WTC11 (cell line): ENCODE data around the gene PSKH1. TPM values are rescaled to one million over a fixed set of nuclear protein-coding genes. Genes with fewer than 3 reads are reported as not detected.

Experiments used
- AR ChIP-seq: fragments of 250-450 bp; sonication (Bioruptor Pico); IDR thresholded peaks from 2 replicates; pipeline ENCODE4 v1.9.0; 2021; ENCODE audit warnings: mild to moderate bottlenecking
- ATF1 ChIP-seq: sonication (generic); formaldehyde crosslinking; IDR thresholded peaks from 2 replicates; pipeline ENCODE4 v1.8.1; 2023; ENCODE audit warnings: mild to moderate bottlenecking, moderate library complexity, missing genetic modification reagents
- E2F1 ChIP-seq: sonication (generic); formaldehyde crosslinking; IDR thresholded peaks from 2 replicates; pipeline ENCODE4 v1.8.0; 2022; ENCODE audit warnings: mild to moderate bottlenecking, missing genetic modification reagents
- EMX1 ChIP-seq: fragments of 250-450 bp; sonication (Bioruptor Pico); IDR thresholded peaks from 2 replicates; pipeline ENCODE4 v1.8.0; 2021; ENCODE audit warnings: mild to moderate bottlenecking
- ETV6 ChIP-seq: sonication (generic); formaldehyde crosslinking; IDR thresholded peaks from 2 replicates; pipeline ENCODE4 v1.8.1; 2022; ENCODE audit warnings: mild to moderate bottlenecking, missing genetic modification reagents
- FOXP1 ChIP-seq: sonication (generic); formaldehyde crosslinking; IDR thresholded peaks from 2 replicates; pipeline ENCODE4 v1.8.0; 2022; ENCODE audit warnings: missing genetic modification reagents, mild to moderate bottlenecking, moderate library complexity, borderline replicate concordance
- GRHL2 ChIP-seq: fragments of 250-450 bp; sonication (Bioruptor Pico); IDR thresholded peaks from 2 replicates; pipeline ENCODE4 v1.8.0; 2022; ENCODE audit warnings: mild to moderate bottlenecking, moderate library complexity; ENCODE audit not compliant: insufficient replicate concordance, severe bottlenecking
- JAZF1 ChIP-seq: fragments of 250-450 bp; sonication (Bioruptor Pico); IDR thresholded peaks from 2 replicates; pipeline ENCODE4 v1.9.0; 2021; ENCODE audit warnings: moderate library complexity, mild to moderate bottlenecking, inconsistent platforms
- NR3C1 ChIP-seq: sonication (generic); formaldehyde crosslinking; conservative IDR thresholded peaks from 2 replicates; pipeline ENCODE4 v1.8.1; 2023; ENCODE audit warnings: low read depth, mild to moderate bottlenecking, missing genetic modification reagents
- SMAD3 ChIP-seq: sonication (generic); formaldehyde crosslinking; IDR thresholded peaks from 2 replicates; pipeline ENCODE4 v1.8.0; 2022; ENCODE audit warnings: missing genetic modification reagents, mild to moderate bottlenecking, borderline replicate concordance
- SP1 ChIP-seq: sonication (generic); formaldehyde crosslinking; conservative IDR thresholded peaks from 2 replicates; pipeline ENCODE4 v1.8.1; 2022; ENCODE audit warnings: missing genetic modification reagents
- TEAD1 ChIP-seq: sonication (generic); formaldehyde crosslinking; IDR thresholded peaks from 2 replicates; pipeline ENCODE4 v1.8.0; 2022; ENCODE audit warnings: mild to moderate bottlenecking, missing genetic modification reagents
- TP53 ChIP-seq: sonication (generic); formaldehyde crosslinking; IDR thresholded peaks from 2 replicates; pipeline ENCODE4 v1.8.1; 2023; ENCODE audit warnings: mild to moderate bottlenecking, missing genetic modification reagents
- ZBTB43 ChIP-seq: sonication (generic); formaldehyde crosslinking; IDR thresholded peaks from 2 replicates; pipeline ENCODE4 v1.8.1; 2023; ENCODE audit warnings: mild to moderate bottlenecking, missing genetic modification reagents
- ZNF138 ChIP-seq: sonication (generic); formaldehyde crosslinking; conservative IDR thresholded peaks from 2 replicates; pipeline ENCODE4 v1.8.1; 2022; ENCODE audit warnings: mild to moderate bottlenecking, moderate library complexity, missing genetic modification reagents
- ZNF232 ChIP-seq: sonication (generic); formaldehyde crosslinking; IDR thresholded peaks from 2 replicates; pipeline ENCODE4 v1.8.0; 2022; ENCODE audit warnings: mild to moderate bottlenecking, missing genetic modification reagents
- ZNF317 ChIP-seq: sonication (generic); formaldehyde crosslinking; IDR thresholded peaks from 2 replicates; pipeline ENCODE4 v1.8.1; 2023; ENCODE audit warnings: low read depth, mild to moderate bottlenecking, moderate library complexity, missing genetic modification reagents, borderline replicate concordance
- ZNF396 ChIP-seq: fragments of 250-450 bp; sonication (Bioruptor Pico); IDR thresholded peaks from 2 replicates; pipeline ENCODE4 v1.8.0; 2021; ENCODE audit warnings: mild to moderate bottlenecking, moderate library complexity, borderline replicate concordance
- total RNA-seq: library from RNA; stranded (reverse); gene quantifications from 3 replicates; pipeline ENCODE4 v1.2.3, GENCODE V29; 2021
- TF ChIP-seq, protein P1 (sequence below): fragments of 200-600 bp; IDR thresholded peaks from 2 replicates; pipeline ENCODE4 v1.8.0; 2022; ENCODE audit warnings: antibody characterized with exemption
- TF ChIP-seq, protein P2 (sequence below): sonication (generic); formaldehyde crosslinking; IDR thresholded peaks from 2 replicates; pipeline ENCODE4 v1.8.1; 2023; ENCODE audit warnings: mild to moderate bottlenecking, missing genetic modification reagents
- TF ChIP-seq, protein P3 (sequence below): sonication (generic); formaldehyde crosslinking; IDR thresholded peaks from 2 replicates; pipeline ENCODE4 v1.8.0; 2022; ENCODE audit warnings: missing genetic modification reagents
- TF ChIP-seq, protein P4 (sequence below): sonication (generic); formaldehyde crosslinking; IDR thresholded peaks from 2 replicates; pipeline ENCODE4 v1.8.1; 2023; ENCODE audit warnings: mild to moderate bottlenecking, missing genetic modification reagents, moderate library complexity
- TF ChIP-seq, protein P5 (sequence below): fragments of 250-450 bp; sonication (Bioruptor Pico); IDR thresholded peaks from 2 replicates; pipeline ENCODE4 v1.8.0; 2021; ENCODE audit warnings: mild to moderate bottlenecking

Gene PSKH1
- total RNA-seq, 1 experiment from 2014 or later = 32.6 TPM

DNA sequence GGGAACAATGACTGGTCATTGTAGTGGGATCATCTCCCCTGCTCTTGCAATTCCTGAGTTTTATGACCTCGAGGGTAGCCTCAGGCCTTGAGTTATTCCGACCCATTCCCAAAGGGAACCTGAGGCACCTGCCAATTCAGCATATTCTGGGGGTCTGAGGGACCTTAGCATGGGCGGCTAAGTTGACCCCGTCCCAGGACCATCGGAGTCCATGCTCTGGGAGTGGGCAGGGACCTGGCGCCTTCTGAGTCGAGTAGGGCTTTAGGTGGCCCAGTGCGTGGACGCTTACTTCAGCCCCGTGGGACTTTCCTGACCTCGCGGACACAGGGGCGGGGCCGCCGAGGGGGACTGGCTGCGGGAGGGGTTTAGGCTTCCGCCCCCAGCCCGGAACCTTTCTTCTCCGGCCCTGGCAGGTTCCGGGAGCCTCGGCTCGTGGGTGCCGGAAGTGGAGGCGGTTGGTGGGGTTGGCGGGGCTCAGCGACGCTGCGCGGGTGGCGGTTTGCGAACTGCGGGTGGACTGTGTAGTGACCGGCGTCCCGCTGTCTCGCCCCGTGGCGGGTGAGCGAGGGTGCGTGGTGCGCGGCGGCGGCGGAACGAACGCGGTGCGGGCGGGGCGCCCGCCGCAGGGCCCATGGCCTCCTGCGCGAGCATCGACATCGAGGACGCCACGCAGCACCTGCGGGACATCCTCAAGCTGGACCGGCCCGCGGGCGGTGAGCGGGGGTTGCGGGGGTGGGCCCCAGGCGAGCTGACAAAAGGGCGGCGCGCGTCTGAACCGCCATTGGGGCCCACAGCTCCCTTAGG, 20.2 kb upstream of the PSKH1 start, which contains the start of gene EDC4 (continued):
- TF ChIP-seq FOXP1 (CRISPR knock-in tag) (peak; percentile 96), TP53 (CRISPR knock-in tag) (no peak), GRHL2 (no peak), JAZF1 (CRISPR knock-in tag) (no peak), ZNF396 (CRISPR knock-in tag) (no peak), EMX1 (0 out of 2 replicates have a peak, but pooled peaks have one; percentile 92), ETV6 (CRISPR knock-in tag) (peak; percentile 47), ZNF232 (peak; percentile 69; the same call in 1 of the 2 replicates), SP1 (peak; percentile 89), ZNF138 (CRISPR knock-in tag) (no peak), SMAD3 (CRISPR knock-in tag) (peak; percentile 86; the same call in 1 of the 2 replicates), E2F1 (CRISPR knock-in tag) (0 out of 2 replicates have a peak, but pooled peaks have one; percentile 15), NR3C1 (CRISPR knock-in tag) (no peak), ATF1 (CRISPR knock-in tag) (peak; percentile 52; the same call in 1 of the 2 replicates), TEAD1 (CRISPR knock-in tag) (peak; percentile 61; the same call in 1 of the 2 replicates), ZBTB43 (CRISPR knock-in tag) (peak; percentile 85; the same call in 1 of the 2 replicates), AR (CRISPR knock-in tag) (no peak), ZNF317 (CRISPR knock-in tag) (peak; percentile 15; the same call in 1 of the 2 replicates)
- TF ChIP-seq, protein P1, sequence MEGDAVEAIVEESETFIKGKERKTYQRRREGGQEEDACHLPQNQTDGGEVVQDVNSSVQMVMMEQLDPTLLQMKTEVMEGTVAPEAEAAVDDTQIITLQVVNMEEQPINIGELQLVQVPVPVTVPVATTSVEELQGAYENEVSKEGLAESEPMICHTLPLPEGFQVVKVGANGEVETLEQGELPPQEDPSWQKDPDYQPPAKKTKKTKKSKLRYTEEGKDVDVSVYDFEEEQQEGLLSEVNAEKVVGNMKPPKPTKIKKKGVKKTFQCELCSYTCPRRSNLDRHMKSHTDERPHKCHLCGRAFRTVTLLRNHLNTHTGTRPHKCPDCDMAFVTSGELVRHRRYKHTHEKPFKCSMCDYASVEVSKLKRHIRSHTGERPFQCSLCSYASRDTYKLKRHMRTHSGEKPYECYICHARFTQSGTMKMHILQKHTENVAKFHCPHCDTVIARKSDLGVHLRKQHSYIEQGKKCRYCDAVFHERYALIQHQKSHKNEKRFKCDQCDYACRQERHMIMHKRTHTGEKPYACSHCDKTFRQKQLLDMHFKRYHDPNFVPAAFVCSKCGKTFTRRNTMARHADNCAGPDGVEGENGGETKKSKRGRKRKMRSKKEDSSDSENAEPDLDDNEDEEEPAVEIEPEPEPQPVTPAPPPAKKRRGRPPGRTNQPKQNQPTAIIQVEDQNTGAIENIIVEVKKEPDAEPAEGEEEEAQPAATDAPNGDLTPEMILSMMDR = no peak
- TF ChIP-seq, protein P2, sequence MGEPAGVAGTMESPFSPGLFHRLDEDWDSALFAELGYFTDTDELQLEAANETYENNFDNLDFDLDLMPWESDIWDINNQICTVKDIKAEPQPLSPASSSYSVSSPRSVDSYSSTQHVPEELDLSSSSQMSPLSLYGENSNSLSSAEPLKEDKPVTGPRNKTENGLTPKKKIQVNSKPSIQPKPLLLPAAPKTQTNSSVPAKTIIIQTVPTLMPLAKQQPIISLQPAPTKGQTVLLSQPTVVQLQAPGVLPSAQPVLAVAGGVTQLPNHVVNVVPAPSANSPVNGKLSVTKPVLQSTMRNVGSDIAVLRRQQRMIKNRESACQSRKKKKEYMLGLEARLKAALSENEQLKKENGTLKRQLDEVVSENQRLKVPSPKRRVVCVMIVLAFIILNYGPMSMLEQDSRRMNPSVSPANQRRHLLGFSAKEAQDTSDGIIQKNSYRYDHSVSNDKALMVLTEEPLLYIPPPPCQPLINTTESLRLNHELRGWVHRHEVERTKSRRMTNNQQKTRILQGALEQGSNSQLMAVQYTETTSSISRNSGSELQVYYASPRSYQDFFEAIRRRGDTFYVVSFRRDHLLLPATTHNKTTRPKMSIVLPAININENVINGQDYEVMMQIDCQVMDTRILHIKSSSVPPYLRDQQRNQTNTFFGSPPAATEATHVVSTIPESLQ = no peak
- TF ChIP-seq, protein P3, sequence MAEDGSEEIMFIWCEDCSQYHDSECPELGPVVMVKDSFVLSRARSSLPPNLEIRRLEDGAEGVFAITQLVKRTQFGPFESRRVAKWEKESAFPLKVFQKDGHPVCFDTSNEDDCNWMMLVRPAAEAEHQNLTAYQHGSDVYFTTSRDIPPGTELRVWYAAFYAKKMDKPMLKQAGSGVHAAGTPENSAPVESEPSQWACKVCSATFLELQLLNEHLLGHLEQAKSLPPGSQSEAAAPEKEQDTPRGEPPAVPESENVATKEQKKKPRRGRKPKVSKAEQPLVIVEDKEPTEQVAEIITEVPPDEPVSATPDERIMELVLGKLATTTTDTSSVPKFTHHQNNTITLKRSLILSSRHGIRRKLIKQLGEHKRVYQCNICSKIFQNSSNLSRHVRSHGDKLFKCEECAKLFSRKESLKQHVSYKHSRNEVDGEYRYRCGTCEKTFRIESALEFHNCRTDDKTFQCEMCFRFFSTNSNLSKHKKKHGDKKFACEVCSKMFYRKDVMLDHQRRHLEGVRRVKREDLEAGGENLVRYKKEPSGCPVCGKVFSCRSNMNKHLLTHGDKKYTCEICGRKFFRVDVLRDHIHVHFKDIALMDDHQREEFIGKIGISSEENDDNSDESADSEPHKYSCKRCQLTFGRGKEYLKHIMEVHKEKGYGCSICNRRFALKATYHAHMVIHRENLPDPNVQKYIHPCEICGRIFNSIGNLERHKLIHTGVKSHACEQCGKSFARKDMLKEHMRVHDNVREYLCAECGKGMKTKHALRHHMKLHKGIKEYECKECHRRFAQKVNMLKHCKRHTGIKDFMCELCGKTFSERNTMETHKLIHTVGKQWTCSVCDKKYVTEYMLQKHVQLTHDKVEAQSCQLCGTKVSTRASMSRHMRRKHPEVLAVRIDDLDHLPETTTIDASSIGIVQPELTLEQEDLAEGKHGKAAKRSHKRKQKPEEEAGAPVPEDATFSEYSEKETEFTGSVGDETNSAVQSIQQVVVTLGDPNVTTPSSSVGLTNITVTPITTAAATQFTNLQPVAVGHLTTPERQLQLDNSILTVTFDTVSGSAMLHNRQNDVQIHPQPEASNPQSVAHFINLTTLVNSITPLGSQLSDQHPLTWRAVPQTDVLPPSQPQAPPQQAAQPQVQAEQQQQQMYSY = no peak; the same call in 1 of the 2 replicates
- TF ChIP-seq, protein P4, sequence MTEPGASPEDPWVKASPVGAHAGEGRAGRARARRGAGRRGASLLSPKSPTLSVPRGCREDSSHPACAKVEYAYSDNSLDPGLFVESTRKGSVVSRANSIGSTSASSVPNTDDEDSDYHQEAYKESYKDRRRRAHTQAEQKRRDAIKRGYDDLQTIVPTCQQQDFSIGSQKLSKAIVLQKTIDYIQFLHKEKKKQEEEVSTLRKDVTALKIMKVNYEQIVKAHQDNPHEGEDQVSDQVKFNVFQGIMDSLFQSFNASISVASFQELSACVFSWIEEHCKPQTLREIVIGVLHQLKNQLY (CRISPR knock-in tag) = peak; percentile 61; the same call in 1 of the 2 replicates
- TF ChIP-seq, protein P5, sequence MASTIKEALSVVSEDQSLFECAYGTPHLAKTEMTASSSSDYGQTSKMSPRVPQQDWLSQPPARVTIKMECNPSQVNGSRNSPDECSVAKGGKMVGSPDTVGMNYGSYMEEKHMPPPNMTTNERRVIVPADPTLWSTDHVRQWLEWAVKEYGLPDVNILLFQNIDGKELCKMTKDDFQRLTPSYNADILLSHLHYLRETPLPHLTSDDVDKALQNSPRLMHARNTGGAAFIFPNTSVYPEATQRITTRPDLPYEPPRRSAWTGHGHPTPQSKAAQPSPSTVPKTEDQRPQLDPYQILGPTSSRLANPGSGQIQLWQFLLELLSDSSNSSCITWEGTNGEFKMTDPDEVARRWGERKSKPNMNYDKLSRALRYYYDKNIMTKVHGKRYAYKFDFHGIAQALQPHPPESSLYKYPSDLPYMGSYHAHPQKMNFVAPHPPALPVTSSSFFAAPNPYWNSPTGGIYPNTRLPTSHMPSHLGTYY (CRISPR knock-in tag) = no peak
